GM18861 (cell line): ENCODE measurements around the gene MET.
A peak's percentile ranks its signal among the peaks of the same experiment; 100 is the strongest.
"Not testable (repeated sequence)": the region's sequence is repeated elsewhere in the genome, so short reads cannot be mapped to it uniquely, and the experiment has no call there.

ENCODE experiments used
- ATAC-seq: cut with Tn5 transposase; IDR thresholded peaks from one replicate; pipeline ENCODE4 v1.9.1; 2021; ENCODE audit not compliant: unreplicated experiment

MET gene

GRCh38 chr7:116671681-116672595, at the start of gene MET:
Gene MET, plus strand, starts transcription at chr7:116672196. Its CDS starts 26,889 bp downstream, at chr7:116699085.
- ATAC-seq, result peak; percentile 77

GRCh38 chr7:116626886-116627285, 45.1 kb upstream of the MET start:
- no peak for ATAC-seq

- ATAC-seq, result no peak
These were observed 42.9 kb upstream of the MET start for GRCh38 chr7:116629051-116629463.

GRCh38 chr7:116630357-116630756, 41.6 kb upstream of the MET start:
- peak; percentile 91 for ATAC-seq

GRCh38 chr7:116630932-116631671, 40.9 kb upstream of the MET start:
- ATAC-seq, result peak; percentile 37

DNA sequence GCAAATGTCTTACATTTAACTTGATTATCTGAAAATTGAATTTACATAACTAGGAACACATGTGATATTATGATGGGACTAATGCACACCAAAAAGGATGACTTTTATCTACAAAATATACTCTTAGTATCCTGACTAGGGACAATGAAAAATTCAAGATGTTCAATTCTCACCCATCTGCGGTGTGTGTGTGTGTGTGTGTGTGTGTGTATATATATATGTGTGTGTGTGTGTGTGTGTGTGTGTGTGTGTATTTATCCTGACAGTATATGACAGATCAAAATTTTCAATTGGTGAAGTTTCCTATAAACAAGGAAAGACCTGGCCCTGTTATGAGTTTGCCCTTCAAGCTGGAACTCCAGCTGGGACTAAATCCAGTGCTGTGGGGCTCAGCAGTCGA, 40.3 kb upstream of the MET start:
- ATAC-seq, result no peak

DNA sequence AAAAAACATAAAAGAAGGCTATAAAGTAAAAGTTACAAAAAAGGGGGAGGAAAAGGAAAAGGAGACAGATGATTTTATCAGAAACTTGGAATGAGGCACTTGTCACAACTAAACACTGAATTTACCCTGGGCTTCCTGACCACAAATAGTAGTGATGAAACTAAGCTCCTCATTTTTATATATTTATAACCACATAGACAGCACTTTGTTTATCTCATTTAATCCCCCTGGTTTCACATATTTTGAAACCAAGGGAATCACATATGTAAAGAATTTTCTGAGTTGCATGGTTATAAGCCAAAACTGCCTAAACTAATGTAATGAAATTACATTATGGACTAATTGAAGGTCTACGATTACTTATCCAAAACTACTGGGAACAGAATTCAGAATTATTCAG, 39.6 kb upstream of the MET start:
- ATAC-seq, result no peak

DNA sequence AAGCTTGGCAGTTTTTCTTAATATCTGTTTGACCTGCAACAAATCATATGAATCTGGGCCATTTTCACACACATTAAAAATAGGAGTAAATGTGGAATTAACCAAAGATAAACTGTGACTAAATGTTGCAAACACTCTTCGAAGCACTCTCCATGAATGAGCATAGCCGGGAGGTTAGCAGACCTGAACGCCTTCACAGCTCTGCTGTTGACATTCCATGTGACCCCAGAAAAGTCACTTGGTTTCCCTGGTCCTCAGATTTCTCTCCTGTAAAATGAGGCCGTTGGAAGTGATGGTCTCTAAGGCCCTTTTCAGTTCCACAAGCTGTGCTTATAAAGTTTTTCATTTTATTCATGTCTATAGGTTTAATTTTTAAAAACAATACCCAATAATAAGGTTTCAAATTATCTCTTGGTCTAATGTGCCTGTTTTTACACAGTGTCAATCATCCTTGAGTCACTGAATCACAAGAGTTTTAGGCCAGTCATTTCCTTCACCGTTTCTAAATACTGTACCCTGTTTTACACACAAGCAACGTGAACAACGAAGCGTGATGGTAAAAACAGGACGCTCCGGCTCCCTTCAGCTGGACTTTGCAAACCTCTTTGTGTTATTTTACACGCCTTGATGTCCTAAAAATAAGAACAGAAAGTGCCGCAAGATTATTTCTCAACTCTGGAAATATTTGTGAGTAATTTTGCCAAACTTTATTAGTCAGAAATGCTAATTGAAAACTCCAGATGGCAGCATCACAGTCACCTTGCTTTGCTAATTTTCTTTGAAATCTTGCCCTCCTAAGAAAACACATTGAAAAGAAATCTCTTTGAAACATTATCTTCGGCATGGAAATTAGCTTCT, 38.6 kb upstream of the MET start:
- peak; percentile 32 for ATAC-seq

DNA sequence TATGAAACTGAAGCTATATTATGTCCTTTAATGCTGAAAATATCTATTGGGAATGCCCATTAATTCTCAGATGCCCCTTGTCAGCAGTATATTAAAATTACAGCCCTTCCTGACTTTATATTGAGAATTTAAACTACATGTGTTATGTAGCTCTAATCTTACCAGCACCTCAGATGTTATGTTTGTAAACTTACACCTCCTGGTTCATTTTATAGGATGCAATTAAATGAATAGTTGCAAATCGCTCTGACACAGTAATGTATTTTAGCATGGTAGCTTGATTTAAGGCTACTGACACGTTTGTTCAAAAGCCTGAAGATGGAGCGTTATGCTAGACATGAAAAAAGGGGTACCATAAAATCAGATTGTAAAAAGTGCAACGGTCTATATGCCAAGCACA, 35.0 kb upstream of the MET start:
- ATAC-seq, result no peak

DNA sequence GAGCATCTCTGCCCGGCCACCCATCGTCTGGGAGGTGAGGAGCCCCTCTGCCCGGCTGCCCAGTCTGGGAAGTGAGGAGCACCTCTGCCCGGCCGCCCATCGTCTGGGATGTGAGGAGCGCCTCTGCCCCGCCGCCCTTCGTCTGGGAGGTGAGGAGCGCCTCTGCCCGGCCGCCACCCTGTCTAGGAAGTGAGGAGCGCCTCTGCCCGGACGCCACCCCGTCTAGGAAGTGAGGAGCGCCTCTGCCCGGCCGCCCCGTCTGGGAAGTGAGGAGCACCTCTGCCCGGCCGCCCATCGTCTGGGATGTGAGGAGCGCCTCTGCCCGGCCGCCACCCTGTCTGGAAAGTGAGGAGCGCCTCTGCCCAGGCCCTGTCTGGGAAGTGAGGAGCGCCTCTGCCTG, 33.4 kb upstream of the MET start:
- not testable (repeated sequence) for ATAC-seq

DNA sequence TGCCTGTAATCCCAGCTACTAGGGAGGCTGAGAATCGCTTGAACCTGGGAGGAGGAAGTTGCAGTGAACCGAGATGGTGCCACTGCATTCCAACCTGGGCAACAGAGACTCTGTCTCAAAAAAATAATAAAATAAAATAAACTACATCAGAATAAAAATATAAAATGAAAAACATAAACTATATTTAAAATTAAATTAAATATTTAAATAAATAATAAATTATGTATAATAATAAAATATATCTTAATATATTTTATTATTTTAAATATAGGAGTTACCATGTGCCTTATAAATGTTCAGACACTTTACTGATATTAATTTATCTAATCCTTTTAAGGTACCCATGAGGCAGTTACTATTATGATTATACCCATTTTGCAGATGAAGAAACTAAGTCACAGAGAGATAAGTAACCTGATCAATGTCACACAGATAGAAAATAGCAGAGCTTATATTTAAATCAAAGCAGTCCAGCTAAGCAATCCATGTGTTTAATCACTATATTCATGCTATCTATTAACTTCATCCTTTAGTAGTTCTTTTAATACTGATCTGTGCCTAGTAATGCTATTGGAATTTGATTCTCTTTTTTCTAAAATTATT, 30.3 kb upstream of the MET start:
- no peak for ATAC-seq

GRCh38 chr7:116643148-116643547, 28.8 kb upstream of the MET start:
- ATAC-seq, result not testable (repeated sequence)

GRCh38 chr7:116644628-116645027, 27.4 kb upstream of the MET start:
- ATAC-seq, result no peak

DNA sequence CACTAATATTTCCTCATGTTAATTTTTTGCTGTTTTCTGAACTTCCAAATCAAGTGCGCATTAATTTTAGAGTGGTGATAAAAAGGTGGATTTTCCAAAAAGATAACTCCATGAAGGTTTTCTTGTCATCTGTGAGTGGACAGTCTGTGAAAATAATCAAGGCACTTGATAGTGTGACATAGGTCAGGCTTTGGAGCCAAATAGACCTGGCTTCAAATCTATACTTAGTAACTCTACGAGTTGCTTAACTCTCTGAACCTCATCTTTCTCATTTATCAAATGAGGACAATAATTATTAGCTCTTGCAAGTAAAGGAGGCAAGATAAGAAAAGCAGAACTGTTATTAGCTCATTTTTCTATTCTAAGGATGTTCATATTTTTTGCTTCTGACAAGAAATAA, 24.7 kb upstream of the MET start:
- no peak for ATAC-seq

- no peak for ATAC-seq
These were observed 24.1 kb upstream of the MET start for GRCh38 chr7:116647861-116648260.

DNA sequence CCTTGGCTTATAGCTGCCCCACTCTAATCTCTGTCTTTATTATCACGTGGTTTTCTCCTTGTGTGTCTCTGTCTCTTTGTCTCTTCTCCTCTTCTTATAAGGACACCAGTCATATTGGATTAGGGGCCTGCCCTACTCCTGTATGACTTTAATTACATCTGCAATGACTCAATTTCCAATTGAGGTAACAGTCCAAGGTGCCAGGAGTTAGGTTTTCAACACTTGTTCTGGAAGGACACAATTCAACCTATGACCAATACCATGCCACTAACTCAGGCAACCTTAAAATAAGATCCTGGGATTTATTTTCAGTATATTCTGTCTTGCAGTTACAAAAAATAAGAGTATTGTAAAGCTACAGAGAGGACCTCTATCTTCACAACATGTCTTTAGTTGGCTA, 21.6 kb upstream of the MET start:
- ATAC-seq, result no peak

- no peak for ATAC-seq
These were observed 19.2 kb upstream of the MET start for GRCh38 chr7:116652793-116653192.

- ATAC-seq, result no peak
These were observed 18.8 kb upstream of the MET start for GRCh38 chr7:116653204-116653603.

GRCh38 chr7:116653646-116654045, 18.4 kb upstream of the MET start:
- ATAC-seq, result no peak

GRCh38 chr7:116659248-116659647, 12.7 kb upstream of the MET start:
- not testable (repeated sequence) for ATAC-seq

- no peak for ATAC-seq
These were observed 10.1 kb upstream of the MET start for GRCh38 chr7:116661865-116662264.
